Calu3 (cell line): ENCODE data around the gene SUMO3. TPM values are rescaled to one million over a fixed set of nuclear protein-coding genes. Genes with fewer than 3 reads are reported as not detected.

Experiments
- BruUV-seq: library from RNA; stranded (reverse); fragments of 400-500 nt; replicated peaks from 2 replicates; lab custom pipeline; 2021; lab: Mats Ljungman, UMichigan
- CTCF ChIA-PET: fragments of 300-600 bp; sonication (Branson Sonifier 250); formaldehyde crosslinking; loops from one replicate; lab custom pipeline; 2022; ENCODE audit warnings: antibody characterized with exemption; lab: Charles Lee
- DNase-seq: peaks from one replicate; pipeline ENCODE4 v3.0.0; 2022
- H3K27ac Mint-ChIP-seq: one replicate; pipeline ENCODE4 v1.8.0; 2022; ENCODE audit warnings: mixed read lengths; ENCODE audit not compliant: unreplicated experiment
- H3K27me3 Mint-ChIP-seq: one replicate; pipeline ENCODE4 v1.8.0; 2022; ENCODE audit warnings: mixed read lengths; ENCODE audit not compliant: unreplicated experiment
- H3K36me3 Mint-ChIP-seq: one replicate; pipeline ENCODE4 v1.8.0; 2022; ENCODE audit warnings: mild to moderate bottlenecking, moderate library complexity, mixed read lengths; ENCODE audit not compliant: insufficient read depth, unreplicated experiment
- H3K4me1 Mint-ChIP-seq: one replicate; pipeline ENCODE4 v1.8.0; 2022; ENCODE audit warnings: mild to moderate bottlenecking, low read depth, mixed read lengths; ENCODE audit not compliant: unreplicated experiment
- H3K4me3 Mint-ChIP-seq: one replicate; pipeline ENCODE4 v1.8.0; 2022; ENCODE audit warnings: mild to moderate bottlenecking, low read depth, moderate library complexity, mixed read lengths; ENCODE audit not compliant: unreplicated experiment
- H3K9me3 Mint-ChIP-seq: one replicate; pipeline ENCODE4 v1.8.0; 2022; ENCODE audit warnings: low read depth, mixed read lengths; ENCODE audit not compliant: unreplicated experiment
- CTCF ChIP-seq: fragments of 200-600 bp; IDR thresholded peaks from one replicate; pipeline ENCODE4 v1.8.0; 2022; ENCODE audit warnings: antibody characterized with exemption; ENCODE audit not compliant: unreplicated experiment
- intact Hi-C: fragments of 100-400 bp; cut with micrococcal nuclease; formaldehyde crosslinking; loops from one replicate; pipeline ENCODE4 v1.10.0; 2022; ENCODE audit not compliant: unreplicated experiment
- total RNA-seq: library from RNA; stranded (reverse); gene quantifications from 2 replicates; pipeline ENCODE4 v1.2.3, GENCODE V29; 2022

The SUMO3 gene
- total RNA-seq, 1 experiment from 2014 or later = 56.7 TPM

GRCh38 chr21:44789880-44790279, 28.0 kb downstream of the SUMO3 start:
- no peak for DNase-seq
- Mint-ChIP-seq H3K4me3 (no peak overlapping the region), H3K27ac (no peak overlapping the region), H3K4me1 (peaks cover 14% of the 10 kb centered on the region), H3K9me3 (no peaks in the 10 kb centered on the region), H3K27me3 (no peaks in the 10 kb centered on the region), H3K36me3 (peaks cover 4% of the 10 kb centered on the region)
- CTCF ChIA-PET = interaction anchor here (0.6 kb wide), 1 partner anchor 475 kb away, joined by 3 read pairs; no protein-coding TSS in a partner anchor
- BruUV-seq = no TSS peak
- intact Hi-C loops = no loop called here
- no peak for TF ChIP-seq CTCF

GRCh38 chr21:44785620-44786335, 32.1 kb downstream of the SUMO3 start:
- no peak for DNase-seq
- CTCF ChIA-PET = no interaction called here
- Mint-ChIP-seq H3K27ac (no peak overlapping the region), H3K36me3 (peaks cover 4% of the 10 kb centered on the region), H3K4me1 (peaks cover 14% of the 10 kb centered on the region), H3K27me3 (no peaks in the 10 kb centered on the region), H3K9me3 (no peaks in the 10 kb centered on the region), H3K4me3 (no peak overlapping the region)
- intact Hi-C loops = no loop called here
- BruUV-seq = no TSS peak
- no peak for TF ChIP-seq CTCF

- no TSS peak for BruUV-seq
- intact Hi-C loops = no loop called here
- CTCF ChIA-PET = no interaction called here
These were observed 33.1 kb downstream of the SUMO3 start for GRCh38 chr21:44784810-44785209.

GRCh38 chr21:44783020-44783696, 34.7 kb downstream of the SUMO3 start:
- peaks cover 22% of the 10 kb centered on the region for H3K4me1 Mint-ChIP-seq
- no peak overlapping the region for H3K27ac Mint-ChIP-seq
- intact Hi-C loops = no loop called here
- H3K36me3 Mint-ChIP-seq = peaks cover 15% of the 10 kb centered on the region
- no peak for TF ChIP-seq CTCF
- no peaks in the 10 kb centered on the region for H3K27me3 Mint-ChIP-seq
- no TSS peak for BruUV-seq
- H3K9me3 Mint-ChIP-seq = no peaks in the 10 kb centered on the region
- no peak for DNase-seq
- H3K4me3 Mint-ChIP-seq = no peak overlapping the region
- CTCF ChIA-PET = no interaction called here

More at GRCh38 chr21:44784810-44785209, 33.1 kb downstream of the SUMO3 start:
- Mint-ChIP-seq H3K36me3 (peaks cover 4% of the 10 kb centered on the region), H3K9me3 (no peaks in the 10 kb centered on the region), H3K27me3 (no peaks in the 10 kb centered on the region), H3K27ac (no peak overlapping the region), H3K4me1 (peaks cover 14% of the 10 kb centered on the region), H3K4me3 (no peak overlapping the region)
- DNase-seq = no peak
- TF ChIP-seq CTCF = no peak
